IPS-18c (cell line): ENCODE measurements around the gene MRPL36.
"Not testable (repeated sequence)": the region's sequence is repeated elsewhere in the genome, so short reads cannot be mapped to it uniquely, and the experiment has no call there.

Experiments
- H3K4me3 ChIP-seq: 2 replicates; pipeline ENCODE4 v1.7.0; 2013; ENCODE audit warnings: low read depth, mild to moderate bottlenecking, low read length, moderate library complexity; ENCODE audit not compliant: insufficient read depth
- H3K9me3 ChIP-seq: one replicate; pipeline ENCODE4 v1.6.1; 2013; ENCODE audit warnings: mild to moderate bottlenecking, low read length, moderate library complexity; ENCODE audit not compliant: control insufficient read depth, insufficient read depth

The MRPL36 gene

GRCh38 chr5:1793301-1793740 lies 6.3 kb downstream of the MRPL36 start:
- no peak overlapping the region for H3K4me3 ChIP-seq
- no peaks in the 10 kb centered on the region for H3K9me3 ChIP-seq

DNA sequence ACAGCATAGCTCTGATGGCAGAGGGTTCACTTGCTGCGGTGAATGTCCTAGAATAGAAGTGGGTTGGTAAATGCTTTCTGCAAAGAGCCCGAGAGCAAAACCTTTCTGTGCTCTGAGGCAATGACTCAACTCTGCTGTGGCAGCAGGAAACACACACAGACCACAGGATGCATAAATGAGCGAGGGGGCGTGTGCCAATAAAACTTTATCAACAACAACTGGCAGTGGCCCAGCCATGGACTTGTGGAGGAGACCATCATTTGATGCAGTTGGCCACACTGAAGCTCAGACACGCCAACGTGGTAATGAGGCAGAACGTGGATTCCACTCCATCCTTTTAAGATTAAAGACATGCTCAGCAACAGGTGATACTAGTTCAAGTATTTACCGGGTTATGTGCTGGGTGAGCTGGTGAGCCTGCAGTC lies 6.8 kb downstream of the MRPL36 start:
- Histone ChIP-seq H3K9me3 (no peaks in the 10 kb centered on the region), H3K4me3 (no peak overlapping the region)

DNA sequence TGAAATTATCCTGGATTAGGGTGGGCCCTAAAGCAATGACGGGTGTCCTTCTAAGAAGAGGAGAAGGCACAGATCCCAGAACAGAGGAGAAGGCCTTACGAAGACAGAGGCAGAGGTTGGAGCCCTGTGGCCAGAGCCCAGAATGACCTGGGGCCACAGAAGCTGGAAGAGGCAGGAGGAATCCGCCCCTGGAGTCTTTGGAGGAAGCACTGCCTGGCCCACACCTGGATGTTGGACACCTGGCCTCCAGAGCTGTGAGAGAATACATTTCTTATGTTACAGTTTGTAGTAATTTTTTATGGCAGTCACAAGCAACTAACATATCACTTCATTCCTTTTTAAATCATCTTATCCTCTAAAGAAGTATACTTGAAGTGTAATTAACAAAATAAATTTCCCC lies 8.5 kb downstream of the MRPL36 start:
- H3K9me3 ChIP-seq: no peaks in the 10 kb centered on the region
- H3K4me3 ChIP-seq: no peak overlapping the region

GRCh38 chr5:1789834-1790471 lies 9.7 kb downstream of the MRPL36 start:
- H3K4me3 ChIP-seq: no peak overlapping the region
- H3K9me3 ChIP-seq: no peaks in the 10 kb centered on the region

GRCh38 chr5:1789438-1789833 lies 10.2 kb downstream of the MRPL36 start:
- not testable (repeated sequence) for H3K4me3 ChIP-seq, H3K9me3 ChIP-seq

GRCh38 chr5:1788828-1789227 lies 10.8 kb downstream of the MRPL36 start:
- no peak overlapping the region for H3K4me3 ChIP-seq
- no peaks in the 10 kb centered on the region for H3K9me3 ChIP-seq

DNA sequence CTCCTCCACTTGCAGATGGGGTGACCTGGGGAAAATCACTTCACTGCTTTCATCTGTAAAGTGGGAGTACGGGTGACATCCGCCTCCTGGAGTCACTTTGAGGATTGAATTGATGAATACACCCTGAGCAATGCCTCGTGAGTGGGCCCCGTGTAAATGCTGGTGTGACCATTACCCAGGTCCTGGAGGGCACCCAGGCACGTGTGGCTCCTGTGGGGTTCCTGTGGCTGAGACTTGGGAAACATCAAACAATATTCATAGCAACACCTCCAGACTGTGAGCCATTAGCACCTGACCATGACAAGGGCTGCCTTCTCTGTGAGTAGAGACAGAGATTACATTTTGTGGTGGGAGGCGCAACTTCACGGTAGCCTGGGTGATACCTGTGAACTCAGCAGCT lies 11.4 kb downstream of the MRPL36 start:
- no peak overlapping the region for H3K4me3 ChIP-seq

GRCh38 chr5:1787472-1788047 lies 12.1 kb downstream of the MRPL36 start:
- H3K4me3 ChIP-seq: no peak overlapping the region
- no peaks in the 10 kb centered on the region for H3K9me3 ChIP-seq

More for the DNA sequence above, 11.4 kb downstream of the MRPL36 start:
- no peaks in the 10 kb centered on the region for H3K9me3 ChIP-seq

- H3K4me3 ChIP-seq: no peak overlapping the region
Observed at GRCh38 chr5:1786621-1787471, 12.8 kb downstream of the MRPL36 start.

GRCh38 chr5:1785984-1786383 lies 13.7 kb downstream of the MRPL36 start:
- H3K4me3 ChIP-seq: no peak overlapping the region
- H3K9me3 ChIP-seq: no peaks in the 10 kb centered on the region

More at GRCh38 chr5:1786621-1787471, 12.8 kb downstream of the MRPL36 start:
- H3K9me3 ChIP-seq: no peaks in the 10 kb centered on the region

DNA sequence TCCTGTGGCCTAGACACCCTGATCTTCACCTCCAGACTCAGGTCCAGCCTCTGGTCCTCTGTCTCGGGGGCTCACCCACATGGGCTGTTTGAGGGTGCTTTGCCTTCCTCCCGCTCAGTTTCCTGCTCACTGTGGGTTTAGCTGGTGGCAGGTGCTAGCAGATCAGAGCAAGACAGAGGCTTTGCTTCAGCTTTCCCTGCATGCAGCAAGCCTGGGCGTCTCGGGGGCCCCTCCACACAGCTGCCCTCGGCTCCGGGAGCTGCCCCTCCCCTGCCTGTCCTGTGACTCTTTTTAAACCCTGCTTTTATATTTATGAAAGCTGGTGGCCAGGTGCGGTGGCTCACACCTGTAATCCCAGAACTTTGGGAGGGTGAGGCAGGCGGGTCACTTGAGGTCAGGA lies 14.6 kb downstream of the MRPL36 start:
- Histone ChIP-seq H3K9me3 (no peaks in the 10 kb centered on the region), H3K4me3 (no peak overlapping the region)

DNA sequence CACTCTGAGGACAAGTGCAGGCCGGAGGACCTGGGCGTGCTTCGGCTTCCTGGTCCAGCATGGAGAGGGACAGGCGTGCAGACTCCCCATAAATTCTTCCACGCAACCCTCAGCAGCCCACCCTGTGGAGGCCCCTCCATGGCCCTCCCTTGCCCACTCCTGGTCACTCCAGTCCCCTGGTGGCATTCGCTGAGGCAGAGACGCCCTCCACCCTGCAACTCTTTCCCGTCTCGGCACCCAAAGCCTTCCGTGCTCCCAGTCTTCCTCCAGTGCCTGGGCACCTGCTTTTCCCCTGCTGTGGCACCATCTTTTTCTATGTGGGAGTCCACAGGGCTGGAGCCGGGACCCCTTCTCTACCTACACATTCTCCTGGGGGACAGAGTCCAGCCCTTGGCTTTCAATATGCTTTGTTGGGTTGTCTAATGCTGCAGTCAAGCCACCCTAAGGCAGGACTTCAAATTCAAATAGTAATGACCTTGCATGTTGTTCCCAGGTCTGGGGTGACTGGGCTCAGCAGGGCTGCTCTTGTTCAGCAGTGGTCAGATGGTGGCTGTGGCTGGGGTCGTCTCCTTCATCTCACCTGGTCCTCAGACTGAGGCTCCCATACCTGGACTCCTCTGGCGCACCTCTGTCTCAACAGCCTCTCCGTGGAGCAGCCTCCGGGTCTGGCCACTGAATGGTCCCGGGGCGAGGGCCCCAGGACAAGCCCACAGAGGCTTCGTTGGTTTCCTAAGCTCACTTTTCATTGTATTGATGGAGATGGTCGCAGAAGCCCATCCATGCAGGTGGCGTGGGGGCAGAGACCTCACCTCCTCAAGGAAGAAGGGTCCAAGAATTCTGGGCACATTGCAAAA lies 15.2 kb downstream of the MRPL36 start:
- Histone ChIP-seq H3K4me3 (no peak overlapping the region), H3K9me3 (no peaks in the 10 kb centered on the region)

DNA sequence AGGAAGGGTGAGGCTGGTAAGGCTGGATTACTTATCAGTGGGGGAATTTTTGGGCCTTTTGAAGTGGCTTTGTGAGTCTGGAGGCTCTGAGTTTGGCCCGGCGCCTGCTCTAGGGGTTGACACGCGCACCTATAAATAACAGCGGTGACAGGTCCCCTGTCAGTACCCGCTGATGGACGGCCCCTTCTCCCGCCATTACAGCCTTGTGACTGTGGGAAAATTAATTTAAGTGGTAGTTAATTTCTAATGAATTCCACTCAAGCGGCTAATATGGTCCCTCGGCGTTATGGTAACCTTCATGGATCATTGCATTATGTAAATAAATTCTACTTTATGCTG lies 16.5 kb downstream of the MRPL36 start:
- Histone ChIP-seq H3K9me3 (no peaks in the 10 kb centered on the region), H3K4me3 (no peak overlapping the region)

DNA sequence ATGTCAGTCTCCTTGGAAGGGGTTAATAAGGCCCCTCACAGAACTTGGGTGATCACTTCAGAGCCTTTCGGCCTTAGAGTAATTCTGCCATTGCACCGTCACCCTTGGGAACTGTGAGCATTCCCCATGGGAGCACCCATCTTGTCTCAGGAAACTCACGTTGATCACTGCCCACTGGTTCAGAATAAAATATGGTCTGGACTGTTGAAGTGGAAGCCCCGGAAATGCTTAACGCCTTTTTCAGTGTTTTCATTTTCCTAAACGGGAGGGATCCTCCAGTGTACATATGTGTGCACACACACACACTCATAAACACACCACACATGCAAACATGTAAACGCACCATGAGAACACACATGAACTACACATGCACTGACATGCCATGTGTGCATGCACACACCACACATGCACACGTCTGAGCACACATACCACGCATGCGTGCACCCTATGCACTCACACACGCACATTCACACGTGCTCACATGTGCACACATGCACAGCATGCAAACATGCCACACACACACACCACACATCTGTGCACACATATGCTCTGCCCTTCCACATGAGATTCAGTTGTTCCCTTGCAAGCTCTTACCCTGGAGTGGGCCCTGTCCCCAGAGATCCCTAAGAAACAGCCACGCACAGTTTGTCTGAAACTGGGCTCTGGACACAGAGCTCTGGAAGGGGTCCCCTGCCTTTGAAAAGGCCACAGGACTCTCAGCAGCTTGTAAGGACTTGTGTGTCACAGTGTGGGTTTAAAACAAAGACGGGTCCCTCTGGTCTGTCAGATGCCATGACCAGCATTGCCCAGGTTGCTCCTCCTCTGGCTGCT lies 17.0 kb downstream of the MRPL36 start:
- H3K4me3 ChIP-seq: no peak overlapping the region
- H3K9me3 ChIP-seq: no peaks in the 10 kb centered on the region

GRCh38 chr5:1781726-1782384 lies 17.8 kb downstream of the MRPL36 start:
- Histone ChIP-seq H3K4me3 (no peak overlapping the region), H3K9me3 (no peaks in the 10 kb centered on the region)

GRCh38 chr5:1781107-1781506 lies 18.5 kb downstream of the MRPL36 start:
- H3K4me3 ChIP-seq: no peak overlapping the region
- no peaks in the 10 kb centered on the region for H3K9me3 ChIP-seq
